Caki2 (cell line): ENCODE measurements around the gene CHRM2. TPM values are rescaled to one million over a fixed set of nuclear protein-coding genes. Genes with fewer than 3 reads are reported as not detected.
A peak's percentile ranks its signal among the peaks of the same experiment; 100 is the strongest.
"Not testable (repeated sequence)": the region's sequence is repeated elsewhere in the genome, so short reads cannot be mapped to it uniquely, and the experiment has no call there.

Experiments
- DNase-seq: peaks from one replicate; pipeline ENCODE4 v3.0.0-alpha.2; 2015; ENCODE audit warnings: low read depth
- in situ Hi-C: cut with HindIII; loops from 2 replicates; pipeline ENCODE4 v1.10.0; 2016; ENCODE audit warnings: low sequenced_read_pairs, low pct_unique_long_range_greater_than_20kb, mixed read lengths
- total RNA-seq: library from RNA; depleted of rRNA; stranded (reverse); fragments of >200 nt; shearing (Covaris generic); gene quantifications from 2 replicates; pipeline ENCODE4 v1.2.3, GENCODE V29; 2014; ENCODE audit warnings: low replicate concordance; rRNA removed

Gene CHRM2
- total RNA-seq, result not detected in 2 replicates

- no peak for DNase-seq
- in situ Hi-C loops, result no loop called here
Measured at GRCh38 chr7:136868496-136869000, at the start of gene CHRM2. TSS of gene CHRM2 (plus strand) at chr7:136868652. CDS start at chr7:137014866, 146,214 bp downstream.

- DNase-seq, in situ Hi-C loops: not testable (repeated sequence)
Measured at GRCh38 chr7:136831398-136831797, 37.1 kb upstream of the CHRM2 start.

- no peak for DNase-seq
- in situ Hi-C loops, result no loop called here
Measured at GRCh38 chr7:136845899-136846465, 22.5 kb upstream of the CHRM2 start.

- no peak for DNase-seq
- in situ Hi-C loops, result no loop called here
Measured at GRCh38 chr7:136847858-136848257, 20.6 kb upstream of the CHRM2 start.

- no peak for DNase-seq
- in situ Hi-C loops, result no loop called here
Measured at GRCh38 chr7:136853654-136854053, 14.8 kb upstream of the CHRM2 start.

- peak; percentile 15 for DNase-seq
- in situ Hi-C loops, result no loop called here
Measured at GRCh38 chr7:136857573-136857972, 10.9 kb upstream of the CHRM2 start.

GRCh38 chr7:136859803-136860202 lies 8.6 kb upstream of the CHRM2 start:
- in situ Hi-C loops, result no loop called here
- no peak for DNase-seq

- in situ Hi-C loops, result no loop called here
- DNase-seq, result no peak
Measured at GRCh38 chr7:136865236-136865635, 3.2 kb upstream of the CHRM2 start.

GRCh38 chr7:136865777-136866176 lies 2.7 kb upstream of the CHRM2 start:
- DNase-seq, result no peak
- in situ Hi-C loops, result no loop called here

- DNase-seq, result no peak
- in situ Hi-C loops, result no loop called here
Measured at GRCh38 chr7:136869001-136869961, 829 bp downstream of the CHRM2 start.

- in situ Hi-C loops, result no loop called here
- no peak for DNase-seq
Measured at GRCh38 chr7:136869991-136870865, 1.8 kb downstream of the CHRM2 start.

GRCh38 chr7:136870866-136871487 lies 2.5 kb downstream of the CHRM2 start:
- in situ Hi-C loops, result no loop called here
- DNase-seq, result no peak

GRCh38 chr7:136874393-136875032 lies 6.1 kb downstream of the CHRM2 start:
- peak; percentile 7 for DNase-seq
- in situ Hi-C loops, result no loop called here

GRCh38 chr7:136877509-136877908 lies 9.1 kb downstream of the CHRM2 start:
- DNase-seq, result no peak
- in situ Hi-C loops, result no loop called here

- DNase-seq, result no peak
- in situ Hi-C loops, result no loop called here
Measured at GRCh38 chr7:136877990-136878389, 9.5 kb downstream of the CHRM2 start.

- in situ Hi-C loops, result no loop called here
- DNase-seq, result no peak
Measured at GRCh38 chr7:136878878-136879277, 10.4 kb downstream of the CHRM2 start.

- in situ Hi-C loops, result no loop called here
- no peak for DNase-seq
Measured at GRCh38 chr7:136883046-136883445, 14.6 kb downstream of the CHRM2 start.

GRCh38 chr7:136884492-136884891 lies 16.0 kb downstream of the CHRM2 start:
- DNase-seq, result no peak
- in situ Hi-C loops, result no loop called here
